ENCODE data around the gene OSER1.

GRCh38 chr20:44247586-44248409 is 37.2 kb upstream of the OSER1 start:
- TF ChIP-seq CTCF (conservative IDR thresholded peaks at IDR 0.05; ENCODE audit: low read depth, low read length), result peak; percentile 69
- no peak for TF ChIP-seq EZH2 (IDR thresholded peaks at IDR 0.05; ENCODE audit: borderline replicate concordance, low read depth, low read length, poor library complexity, severe bottlenecking)

All from A673 (cell line).